ENCODE results near the gene LPCAT3. TPM values are rescaled to one million over a fixed set of nuclear protein-coding genes. Genes with fewer than 3 reads are reported as not detected.

Gene LPCAT3
- total RNA-seq, 1 experiment from 2014 or later: 16.3 TPM

DNA sequence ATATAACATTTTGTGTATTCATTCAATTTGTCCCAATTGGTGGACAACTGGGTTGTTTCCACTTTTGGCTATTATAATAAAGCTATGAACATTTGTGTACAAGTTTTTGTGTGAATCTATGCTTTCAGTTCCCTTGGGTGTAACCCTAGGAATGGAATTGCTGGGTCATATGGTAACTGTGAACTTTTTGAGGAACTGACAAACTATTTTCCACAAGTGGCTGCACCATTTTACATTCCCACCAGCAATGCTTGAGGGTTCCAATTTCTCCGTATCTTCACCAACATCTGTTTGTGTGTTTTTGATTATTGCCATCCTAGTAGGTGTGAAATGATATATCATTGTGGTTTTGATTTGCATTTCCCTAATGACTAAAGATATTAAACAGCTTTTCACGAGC is 13.0 kb downstream of the LPCAT3 start:
- Histone ChIP-seq H3K9ac (ENCODE audit: low read length) (no peak overlapping the region), H3K36me3 (ENCODE audit: low read depth, low read length) (no peaks in the 10 kb centered on the region; the same call in 1 of the 2 replicates), H3F3A (ENCODE audit: low read length, unreplicated experiment) (no peaks in the 10 kb centered on the region), H3K9me2 (replicated peaks; ENCODE audit: low read length) (no peaks in the 10 kb centered on the region), H3K27ac (ENCODE audit: low read length) (no peak overlapping the region), H3K4me1 (ENCODE audit: insufficient read depth, low read length) (no peaks in the 10 kb centered on the region), H3K9me3 (ENCODE audit: low read length) (no peaks in the 10 kb centered on the region), H4K20me1 (ENCODE audit: low read length) (no peaks in the 10 kb centered on the region), H3K79me2 (ENCODE audit: low read length) (no peaks in the 10 kb centered on the region), H3K27me3 (ENCODE audit: low read length) (no peaks in the 10 kb centered on the region), H3K4me3 (ENCODE audit: low read length) (no peak overlapping the region), H2AFZ (ENCODE audit: low read length) (no peak overlapping the region), H3K4me2 (ENCODE audit: low read length) (no peak overlapping the region)
- intact Hi-C loops (cut with micrococcal nuclease): loop anchor here (5.0 kb wide), 1 partner anchor 153 kb away; the partner anchor contains the start of genes CDCA3 and USP5
- CTCF ChIA-PET: no interaction called here
- DNase-seq: no peak
- no TSS peak for BruUV-seq (replicated peaks)
- no peak for ATAC-seq
- no peak for TF ChIP-seq EZH2phosphoT487 (IDR thresholded peaks at IDR 0.05; ENCODE audit: borderline replicate concordance, low read length)
- POLR2A ChIA-PET (ENCODE audit: unreplicated experiment): no interaction called here

DNA sequence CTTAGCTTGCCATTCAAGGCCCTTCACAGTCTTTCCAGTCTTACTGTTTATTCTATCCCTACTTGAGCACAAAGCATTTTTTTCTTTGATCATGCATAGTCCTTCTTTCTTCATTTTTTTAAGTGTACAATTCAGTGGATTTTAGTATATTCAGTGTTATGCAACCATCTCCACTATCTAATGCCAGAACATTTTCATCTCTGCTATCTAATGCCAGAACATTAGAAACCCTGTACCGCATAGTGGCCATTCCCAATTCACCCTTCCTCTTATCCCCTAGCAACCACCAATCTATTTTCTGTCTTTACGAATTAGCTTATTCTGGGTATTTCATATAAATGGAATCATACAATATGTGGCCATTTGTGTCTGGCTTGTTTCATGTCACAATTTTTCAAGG is 13.4 kb downstream of the LPCAT3 start:
- no TSS peak for BruUV-seq (replicated peaks)
- no peaks in the 10 kb centered on the region; the same call in 1 of the 2 replicates for H3K36me3 ChIP-seq (ENCODE audit: low read depth, low read length)
- POLR2A ChIA-PET (ENCODE audit: unreplicated experiment): no interaction called here

DNA sequence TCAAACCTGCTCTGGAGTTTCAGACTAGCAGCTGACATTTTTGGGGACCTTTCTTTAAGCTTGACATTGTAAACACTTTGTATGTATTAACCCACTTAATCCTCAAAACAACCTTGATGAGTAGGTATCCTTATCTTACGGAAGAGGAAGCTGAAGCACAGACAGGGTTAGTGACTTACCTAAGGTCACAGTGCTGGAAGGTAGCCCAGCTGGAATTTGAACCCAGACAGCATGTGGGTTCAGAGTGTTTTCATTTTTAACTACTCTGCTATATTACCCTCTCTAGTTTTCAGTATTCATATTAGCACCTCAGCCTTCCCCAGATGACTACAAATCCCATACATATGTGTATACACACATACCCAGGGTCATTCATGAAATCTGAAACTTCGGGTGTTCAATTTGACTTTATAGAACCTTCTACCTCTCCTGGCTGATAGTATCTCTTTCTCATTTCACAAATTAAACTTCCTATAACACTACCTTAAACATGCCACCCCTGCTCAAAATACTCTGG is 13.9 kb downstream of the LPCAT3 start:
- Histone ChIP-seq H3K36me3 (ENCODE audit: low read depth, low read length) (no peaks in the 10 kb centered on the region; the same call in 1 of the 2 replicates), H3K9ac (ENCODE audit: low read length) (no peak overlapping the region), H3K4me2 (ENCODE audit: low read length) (no peak overlapping the region), H3K27ac (ENCODE audit: low read length) (no peak overlapping the region), H3K4me3 (ENCODE audit: low read length) (no peak overlapping the region), H4K20me1 (ENCODE audit: low read length) (no peaks in the 10 kb centered on the region), H3K9me3 (ENCODE audit: low read length) (no peaks in the 10 kb centered on the region), H3K79me2 (ENCODE audit: low read length) (no peaks in the 10 kb centered on the region), H3K9me2 (replicated peaks; ENCODE audit: low read length) (no peaks in the 10 kb centered on the region), H3K4me1 (ENCODE audit: insufficient read depth, low read length) (no peaks in the 10 kb centered on the region), H3F3A (ENCODE audit: low read length, unreplicated experiment) (no peaks in the 10 kb centered on the region), H3K27me3 (ENCODE audit: low read length) (no peaks in the 10 kb centered on the region), H2AFZ (ENCODE audit: low read length) (no peak overlapping the region)
- BruUV-seq (replicated peaks): no TSS peak
- no peak for ATAC-seq
- intact Hi-C loops (cut with micrococcal nuclease): no loop called here
- TF ChIP-seq EZH2 (IDR thresholded peaks at IDR 0.05; ENCODE audit: low read length, unreplicated experiment): no peak
- TF ChIP-seq EZH2phosphoT487 (IDR thresholded peaks at IDR 0.05; ENCODE audit: borderline replicate concordance, low read length): no peak
- TF ChIP-seq, protein P1, sequence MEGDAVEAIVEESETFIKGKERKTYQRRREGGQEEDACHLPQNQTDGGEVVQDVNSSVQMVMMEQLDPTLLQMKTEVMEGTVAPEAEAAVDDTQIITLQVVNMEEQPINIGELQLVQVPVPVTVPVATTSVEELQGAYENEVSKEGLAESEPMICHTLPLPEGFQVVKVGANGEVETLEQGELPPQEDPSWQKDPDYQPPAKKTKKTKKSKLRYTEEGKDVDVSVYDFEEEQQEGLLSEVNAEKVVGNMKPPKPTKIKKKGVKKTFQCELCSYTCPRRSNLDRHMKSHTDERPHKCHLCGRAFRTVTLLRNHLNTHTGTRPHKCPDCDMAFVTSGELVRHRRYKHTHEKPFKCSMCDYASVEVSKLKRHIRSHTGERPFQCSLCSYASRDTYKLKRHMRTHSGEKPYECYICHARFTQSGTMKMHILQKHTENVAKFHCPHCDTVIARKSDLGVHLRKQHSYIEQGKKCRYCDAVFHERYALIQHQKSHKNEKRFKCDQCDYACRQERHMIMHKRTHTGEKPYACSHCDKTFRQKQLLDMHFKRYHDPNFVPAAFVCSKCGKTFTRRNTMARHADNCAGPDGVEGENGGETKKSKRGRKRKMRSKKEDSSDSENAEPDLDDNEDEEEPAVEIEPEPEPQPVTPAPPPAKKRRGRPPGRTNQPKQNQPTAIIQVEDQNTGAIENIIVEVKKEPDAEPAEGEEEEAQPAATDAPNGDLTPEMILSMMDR (conservative IDR thresholded peaks at IDR 0.05; ENCODE audit: low read depth, low read length): no peak
- DNase-seq: no peak
- ChIA-PET POLR2A (ENCODE audit: unreplicated experiment) (no interaction called here), CTCF (no interaction called here)

More for the DNA sequence above, 13.4 kb downstream of the LPCAT3 start:
- Histone ChIP-seq H3K4me3 (ENCODE audit: low read length) (no peak overlapping the region), H3K27ac (ENCODE audit: low read length) (no peak overlapping the region), H3K9ac (ENCODE audit: low read length) (no peak overlapping the region), H3K9me2 (replicated peaks; ENCODE audit: low read length) (no peaks in the 10 kb centered on the region), H4K20me1 (ENCODE audit: low read length) (no peaks in the 10 kb centered on the region), H3F3A (ENCODE audit: low read length, unreplicated experiment) (no peaks in the 10 kb centered on the region), H3K4me2 (ENCODE audit: low read length) (no peak overlapping the region), H3K9me3 (ENCODE audit: low read length) (no peaks in the 10 kb centered on the region), H3K4me1 (ENCODE audit: insufficient read depth, low read length) (no peaks in the 10 kb centered on the region), H3K79me2 (ENCODE audit: low read length) (no peaks in the 10 kb centered on the region), H3K27me3 (ENCODE audit: low read length) (no peaks in the 10 kb centered on the region), H2AFZ (ENCODE audit: low read length) (no peak overlapping the region)
- no peak for TF ChIP-seq EZH2 (IDR thresholded peaks at IDR 0.05; ENCODE audit: low read length, unreplicated experiment)
- TF ChIP-seq, protein P1 (conservative IDR thresholded peaks at IDR 0.05; ENCODE audit: low read depth, low read length): no peak
- TF ChIP-seq EZH2phosphoT487 (IDR thresholded peaks at IDR 0.05; ENCODE audit: borderline replicate concordance, low read length): no peak
- intact Hi-C loops (cut with micrococcal nuclease): loop anchor here (5.0 kb wide), 1 partner anchor 153 kb away; the partner anchor contains the start of genes CDCA3 and USP5
- CTCF ChIA-PET: no interaction called here
- DNase-seq (no peak), ATAC-seq (no peak)

Measured in PC-3 (cell line).